Measurements from ENCODE around the gene RFK.
"Not testable (repeated sequence)": the region's sequence is repeated elsewhere in the genome, so short reads cannot be mapped to it uniquely, and the experiment has no call there.

Gene RFK

GRCh38 chr9:76372336-76372735, 21.9 kb downstream of the RFK start:
- DNase-seq (ENCODE audit: low read depth in 2 of 2, low spot score in 1 of 2), result no peak

- no peak for DNase-seq (ENCODE audit: low read depth in 2 of 2, low spot score in 1 of 2)
Measured at GRCh38 chr9:76371901-76372300, 22.3 kb downstream of the RFK start.

DNA sequence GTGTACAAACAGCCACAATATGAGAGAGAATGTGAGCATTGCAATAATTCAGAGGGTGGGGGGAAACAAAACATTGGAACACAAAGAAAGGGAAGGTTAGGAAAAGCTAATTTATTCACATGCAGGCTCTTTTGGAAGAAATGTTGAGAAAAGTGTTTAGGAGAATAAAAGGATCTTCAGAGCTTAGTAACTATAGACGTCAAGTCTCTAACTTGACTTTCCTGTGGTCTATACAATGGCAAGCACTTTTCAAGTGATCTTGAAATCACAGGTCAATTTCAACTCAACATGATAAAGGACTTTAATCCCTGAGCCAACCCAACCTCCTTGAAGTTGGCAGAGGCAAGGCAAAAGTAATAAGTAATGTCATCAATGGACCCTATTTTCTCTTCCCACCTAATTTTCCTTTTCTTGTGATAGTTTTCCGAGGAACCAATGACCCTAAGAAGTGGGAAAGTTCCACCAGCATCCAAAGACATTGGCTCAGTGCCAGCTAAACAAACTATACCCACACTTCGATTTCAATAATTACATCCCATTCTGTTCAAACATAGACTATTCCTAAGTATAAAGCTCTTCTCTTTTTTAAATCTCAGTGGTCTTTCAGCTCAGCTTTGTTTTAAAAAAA, 23.7 kb downstream of the RFK start:
- no peak for DNase-seq (ENCODE audit: low read depth in 2 of 2, low spot score in 1 of 2)

DNA sequence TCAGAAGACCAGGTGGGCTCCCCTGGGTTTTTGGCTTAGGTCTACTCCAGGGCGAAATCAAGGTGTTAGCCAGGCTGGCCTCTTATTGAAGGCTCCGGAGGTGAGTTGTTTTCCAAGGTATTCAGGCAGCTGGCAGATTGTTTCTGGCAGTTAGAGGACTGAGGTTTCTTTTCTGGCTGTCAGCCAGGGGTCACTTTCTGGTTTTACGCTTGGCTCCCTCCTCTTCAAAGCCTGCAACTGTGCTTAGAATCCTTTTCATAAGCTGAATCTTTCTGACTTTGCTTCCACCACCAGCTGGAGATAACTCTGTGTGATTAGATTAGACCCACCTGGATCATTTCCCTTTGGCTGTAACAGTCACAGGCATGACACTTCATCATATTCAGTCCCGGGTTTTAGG, 24.6 kb downstream of the RFK start:
- DNase-seq (ENCODE audit: low read depth in 2 of 2, low spot score in 1 of 2), result no peak

DNA sequence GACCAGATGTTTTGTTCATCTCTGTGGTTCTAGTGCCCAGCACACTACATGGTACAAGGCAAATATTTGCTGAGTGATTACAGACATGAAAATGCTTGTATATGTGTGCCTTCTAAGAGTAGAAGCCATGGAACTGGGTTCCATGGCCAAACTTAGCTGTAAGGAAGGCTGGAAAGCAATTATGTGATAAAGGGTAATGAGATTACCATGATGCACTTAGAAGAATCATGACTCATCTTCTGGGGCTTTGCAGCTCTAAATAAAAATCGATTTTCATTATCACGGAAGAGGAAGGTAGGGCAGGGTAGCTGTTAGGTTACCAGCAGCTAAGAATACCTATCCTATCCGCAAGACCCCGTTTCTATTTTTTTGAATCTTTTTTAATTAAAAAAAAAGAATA, 28.0 kb downstream of the RFK start:
- DNase-seq (ENCODE audit: low read depth in 2 of 2, low spot score in 1 of 2), result no peak

DNA sequence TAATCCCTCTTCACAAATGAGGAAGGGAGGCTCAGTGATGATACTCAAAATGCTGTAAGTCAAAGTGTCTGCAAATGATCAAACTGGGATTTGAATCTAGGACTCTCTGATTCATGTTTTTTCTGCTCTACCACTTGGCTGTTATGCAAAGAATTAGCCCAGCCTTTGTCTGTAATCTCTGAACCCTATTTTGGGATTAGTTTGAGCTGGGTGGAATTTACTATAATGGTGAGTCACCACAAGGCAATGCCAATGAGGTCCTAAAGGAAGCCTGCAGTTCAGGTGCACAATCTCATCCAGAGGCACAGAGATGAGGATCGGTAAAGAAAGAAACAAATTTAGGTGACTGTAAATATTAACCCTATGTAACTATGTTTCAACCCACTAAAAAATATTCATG, 29.2 kb downstream of the RFK start:
- DNase-seq (ENCODE audit: low read depth in 2 of 2, low spot score in 1 of 2), result no peak

DNA sequence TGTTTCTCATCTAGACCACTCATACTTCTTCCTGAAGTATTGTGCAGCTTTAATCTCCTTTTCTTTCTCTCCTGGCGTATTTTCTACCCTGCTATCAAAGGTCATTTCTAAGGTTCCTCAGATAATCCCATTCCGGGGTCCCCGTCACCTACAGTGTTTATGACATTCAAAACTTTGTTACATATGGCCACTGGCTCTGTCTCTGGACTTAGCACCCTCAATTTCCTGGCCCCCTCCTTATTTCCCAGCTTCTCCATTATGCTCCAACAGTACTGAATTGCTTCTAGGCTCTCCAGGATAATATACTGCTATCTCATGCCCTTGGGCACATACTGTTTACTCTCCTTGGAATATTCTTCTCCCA, 31.2 kb downstream of the RFK start:
- no peak for DNase-seq (ENCODE audit: low read depth in 2 of 2, low spot score in 1 of 2)

- not testable (repeated sequence) for DNase-seq (ENCODE audit: low read depth in 2 of 2, low spot score in 1 of 2)
Measured at GRCh38 chr9:76362332-76363031, 31.7 kb downstream of the RFK start.

DNA sequence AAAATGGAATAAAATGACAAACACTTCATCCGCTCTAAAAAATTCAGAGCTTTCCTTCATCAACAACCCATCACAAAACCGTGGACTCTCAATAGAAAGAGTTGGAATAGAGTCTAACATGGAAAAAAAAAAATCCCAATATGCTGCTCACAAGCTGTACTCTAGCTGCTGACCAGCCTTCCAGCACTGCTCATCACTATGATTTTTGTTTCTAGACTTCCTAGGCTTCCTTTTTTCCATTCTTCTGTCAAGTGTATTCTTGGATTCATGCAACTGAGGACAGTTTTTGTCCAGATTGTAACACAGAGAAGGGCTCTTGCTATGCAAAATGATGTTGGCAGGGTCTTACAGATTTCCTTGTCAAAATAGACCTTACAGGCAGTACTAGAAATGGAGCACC, 34.5 kb downstream of the RFK start:
- DNase-seq (ENCODE audit: low read depth in 2 of 2, low spot score in 1 of 2), result no peak

GRCh38 chr9:76359365-76359764, 34.9 kb downstream of the RFK start:
- no peak for DNase-seq (ENCODE audit: low read depth in 2 of 2, low spot score in 1 of 2)

DNA sequence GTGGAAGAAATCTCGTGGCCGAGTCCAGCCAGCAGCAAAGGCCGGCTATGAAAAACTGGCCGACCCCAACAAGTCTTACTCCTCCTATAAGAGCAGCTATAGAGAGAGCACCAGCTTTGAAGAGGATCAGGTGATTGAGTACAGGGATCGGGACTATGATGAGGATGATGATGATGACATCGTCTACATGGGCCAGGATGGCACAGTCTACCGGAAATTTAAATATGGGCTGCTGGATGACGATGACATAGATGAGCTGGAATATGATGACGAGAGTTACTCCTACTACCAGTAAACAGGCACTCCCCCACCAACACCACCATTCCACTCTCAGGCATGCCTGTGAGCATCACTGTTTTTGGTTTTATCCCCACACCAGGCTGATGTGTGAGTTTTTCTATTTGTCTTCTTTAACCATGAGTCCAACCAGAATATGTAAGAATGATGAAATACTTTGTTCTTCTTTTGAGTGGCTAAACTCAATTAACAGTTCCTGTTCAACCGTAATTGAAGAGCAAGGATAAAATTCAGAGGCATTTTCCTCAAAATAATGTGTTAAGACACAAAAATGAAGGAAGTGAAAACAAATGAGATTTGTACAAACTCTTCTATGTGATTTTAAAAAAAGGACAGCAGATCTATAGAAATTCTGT, 35.5 kb downstream of the RFK start:
- DNase-seq (ENCODE audit: low read depth in 2 of 2, low spot score in 1 of 2), result no peak

DNA sequence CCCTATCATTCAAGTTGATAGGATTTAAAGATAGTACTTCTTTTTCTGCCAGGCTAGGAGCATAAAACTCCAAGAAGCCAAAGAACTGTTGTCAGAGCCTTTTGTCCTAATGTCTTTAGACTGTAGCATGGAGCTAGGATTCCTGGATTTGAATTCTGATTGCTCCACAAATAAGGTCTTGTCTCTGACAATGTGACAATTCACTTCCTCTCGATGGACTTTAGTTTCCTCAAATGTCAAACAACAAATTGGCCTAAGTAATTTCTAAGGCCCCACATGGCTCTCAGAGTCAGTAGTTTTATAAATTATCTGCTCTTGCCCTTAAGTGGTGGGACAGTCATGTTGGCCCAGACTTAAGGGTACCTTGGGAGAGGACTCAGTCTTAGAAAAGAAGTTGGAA, 36.7 kb downstream of the RFK start:
- no peak for DNase-seq (ENCODE audit: low read depth in 2 of 2, low spot score in 1 of 2)

DNA sequence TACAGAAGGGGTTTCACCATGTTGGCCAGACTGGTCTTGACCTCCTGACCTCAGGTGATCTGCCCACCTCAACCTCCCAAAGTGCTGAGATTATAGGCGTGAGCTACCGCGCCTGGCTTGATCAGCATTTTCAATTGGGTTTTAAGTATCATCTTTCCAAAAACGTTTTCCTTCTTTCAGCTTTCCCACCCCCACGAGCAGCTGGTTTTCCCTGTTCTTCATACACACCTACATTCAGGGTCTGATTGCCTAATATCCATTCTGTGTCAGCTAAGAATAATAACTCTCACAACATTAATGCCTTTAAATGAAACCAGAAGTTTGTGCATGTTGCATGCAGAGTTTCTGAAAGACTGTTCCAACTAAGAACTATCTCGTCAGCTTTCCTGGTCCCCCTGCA, 38.3 kb downstream of the RFK start:
- DNase-seq (ENCODE audit: low read depth in 2 of 2, low spot score in 1 of 2), result no peak

GRCh38 chr9:76354221-76354620, 40.0 kb downstream of the RFK start:
- no peak for DNase-seq (ENCODE audit: low read depth in 2 of 2, low spot score in 1 of 2)

DNA sequence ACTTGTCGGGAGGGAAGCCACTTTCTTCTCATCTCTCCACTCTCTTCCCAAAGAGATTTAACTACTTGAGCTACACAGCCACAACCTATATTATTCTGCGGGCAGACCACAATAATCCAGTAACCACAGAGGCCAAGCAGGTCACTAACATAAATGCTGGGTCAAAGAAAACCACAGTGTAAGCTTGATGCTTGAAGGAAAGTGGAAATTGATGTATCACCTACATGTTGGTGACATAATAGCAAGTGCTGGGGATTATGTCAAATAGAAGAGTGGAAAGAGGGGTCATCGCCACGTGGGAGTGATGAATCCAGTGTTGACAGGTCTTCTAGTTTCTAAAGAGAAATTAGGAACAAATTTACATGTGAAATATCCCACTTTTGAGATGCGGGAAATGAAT, 40.9 kb downstream of the RFK start:
- DNase-seq (ENCODE audit: low read depth in 2 of 2, low spot score in 1 of 2), result no peak

DNA sequence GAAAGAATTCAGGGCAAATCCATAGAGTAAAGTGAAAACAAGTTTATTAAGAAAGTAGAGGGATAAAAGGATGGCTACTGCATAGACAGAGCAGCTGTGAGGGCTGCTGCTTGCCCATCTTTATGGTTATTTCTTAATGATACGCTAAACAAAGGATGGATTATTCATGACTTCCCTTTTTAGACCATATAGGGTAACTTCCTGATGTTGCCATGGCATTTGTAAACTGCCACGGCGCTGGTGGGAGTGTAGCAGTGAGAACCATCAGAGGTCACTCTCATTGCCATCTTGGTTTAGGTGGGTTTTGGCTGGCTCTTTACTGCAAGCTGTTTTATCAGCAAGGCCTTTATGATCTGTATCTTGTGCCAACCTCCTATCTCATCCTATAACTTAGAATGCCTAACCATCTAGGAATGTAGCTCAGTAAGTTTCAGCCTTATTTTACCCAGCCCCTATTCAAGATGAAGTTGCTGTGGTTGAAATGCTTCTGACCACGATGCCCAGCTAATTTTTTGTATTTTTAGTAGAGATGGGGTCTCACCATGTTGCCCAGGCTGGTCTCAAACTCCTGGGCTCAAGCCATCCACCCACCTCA, 42.1 kb downstream of the RFK start:
- no peak for DNase-seq (ENCODE audit: low read depth in 2 of 2, low spot score in 1 of 2)

DNA sequence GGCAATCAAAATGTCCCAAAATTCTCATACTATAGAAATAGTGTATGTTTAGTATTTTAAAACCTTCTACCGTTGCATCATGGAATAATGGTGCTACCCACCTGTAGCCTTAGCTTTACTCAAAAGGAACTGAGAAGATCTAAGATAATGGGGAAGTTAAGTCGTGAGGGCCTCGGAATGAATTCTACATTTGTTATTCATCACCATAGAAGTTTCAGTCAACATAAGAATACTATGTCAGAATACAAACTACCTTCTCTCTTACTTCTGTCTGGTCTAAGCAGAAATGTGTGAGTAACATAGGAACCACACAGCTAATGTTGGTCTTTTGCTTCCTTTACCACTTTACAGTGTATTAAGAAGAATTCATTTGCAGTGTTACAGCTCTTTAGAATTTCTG, 43.2 kb downstream of the RFK start:
- DNase-seq (ENCODE audit: low read depth in 2 of 2, low spot score in 1 of 2), result no peak

DNA sequence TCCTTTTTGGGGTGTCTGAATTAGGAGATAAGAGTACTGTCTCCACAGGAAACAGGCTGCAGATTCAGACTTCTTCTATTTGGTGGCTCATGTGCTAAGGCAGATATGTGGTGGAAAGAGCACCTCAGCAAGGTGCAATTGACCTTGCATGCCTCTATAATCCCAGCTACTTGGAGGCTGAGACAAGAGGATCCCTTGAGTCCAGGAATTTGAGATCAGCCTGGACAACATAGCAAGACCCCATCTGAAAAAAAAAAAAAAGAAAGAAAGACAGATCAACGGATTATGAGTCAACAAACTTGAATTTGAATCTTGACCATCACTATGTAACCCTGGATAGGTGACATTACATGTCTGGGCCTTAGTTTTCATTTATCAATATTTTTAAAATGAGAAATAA, 44.4 kb downstream of the RFK start:
- no peak for DNase-seq (ENCODE audit: low read depth in 2 of 2, low spot score in 1 of 2)

DNA sequence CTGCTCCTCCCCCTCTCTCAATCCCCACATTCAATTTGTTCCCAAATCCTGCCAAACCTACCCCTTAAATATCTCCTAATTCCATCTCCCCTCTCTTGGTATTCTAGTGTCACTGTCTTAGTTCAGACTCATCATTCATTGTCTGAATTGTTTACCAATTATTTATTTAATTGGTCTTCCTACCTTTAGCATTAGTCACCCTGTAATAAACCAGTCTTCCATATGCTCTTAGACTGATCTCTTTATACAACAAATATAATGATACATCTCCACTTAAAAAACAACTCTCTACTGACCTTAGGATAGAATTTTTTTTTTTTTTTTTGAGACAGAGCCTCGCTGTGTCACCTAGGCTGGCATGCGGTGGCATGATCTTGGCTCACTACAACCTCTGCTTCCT, 51.4 kb downstream of the RFK start:
- no peak for DNase-seq (ENCODE audit: low read depth in 2 of 2, low spot score in 1 of 2)

DNA sequence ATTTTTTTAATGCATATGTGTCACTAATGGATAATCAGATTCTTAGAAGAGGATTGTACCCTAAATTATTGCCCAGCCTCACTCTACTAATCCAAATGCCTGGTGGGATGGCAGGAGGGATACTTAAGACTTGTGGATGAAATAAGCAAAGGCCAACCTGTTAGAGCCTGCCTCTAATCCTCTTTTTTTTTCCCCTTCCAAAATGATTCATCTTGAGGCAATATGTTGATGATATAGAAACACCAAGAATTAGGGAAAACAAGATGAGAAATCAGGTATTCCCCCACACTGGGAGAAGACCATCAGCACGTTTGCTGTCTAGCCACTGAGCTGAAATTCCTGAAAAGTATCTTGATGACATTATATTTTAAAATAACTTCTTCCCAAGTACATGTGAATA, 52.0 kb downstream of the RFK start:
- DNase-seq (ENCODE audit: low read depth in 2 of 2, low spot score in 1 of 2), result no peak

DNA sequence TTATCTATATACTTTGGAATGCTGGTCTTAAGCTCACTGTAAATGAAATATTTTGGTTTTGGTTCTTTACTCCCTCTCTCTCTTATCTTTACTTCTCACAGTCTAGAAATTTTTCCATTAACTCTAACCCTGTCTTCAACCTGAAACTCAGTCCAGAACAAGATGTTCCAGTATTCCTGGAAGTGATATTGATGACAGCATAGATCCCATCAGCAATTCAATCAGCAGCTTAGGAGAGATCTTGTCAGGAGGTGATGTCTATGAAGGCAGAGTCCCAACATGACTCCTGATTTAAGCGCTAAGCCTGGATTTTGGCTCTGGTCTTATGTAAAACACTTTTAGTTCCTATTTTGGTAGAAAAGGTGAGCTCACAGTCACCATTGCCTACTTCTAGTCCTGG, 52.6 kb downstream of the RFK start:
- no peak for DNase-seq (ENCODE audit: low read depth in 2 of 2, low spot score in 1 of 2)

DNA sequence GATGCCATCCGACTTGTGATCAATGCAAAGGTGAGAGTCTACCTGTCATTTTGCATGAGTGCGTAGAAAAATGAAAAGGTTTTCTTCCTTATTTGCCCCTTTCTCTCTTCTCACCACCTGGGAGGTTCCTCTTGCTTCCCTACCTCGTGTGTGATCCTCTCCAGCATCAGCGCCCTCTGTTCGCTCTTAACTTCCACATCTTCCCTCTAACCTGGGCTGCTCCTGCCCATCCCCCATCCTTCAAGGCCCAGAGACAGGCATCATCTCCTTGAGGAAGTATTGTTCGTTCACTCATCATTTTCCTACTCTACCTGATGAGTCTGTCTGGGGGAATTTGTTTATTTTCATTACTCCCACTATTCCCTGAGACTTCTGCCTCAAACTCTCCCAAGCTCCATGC, 55.8 kb downstream of the RFK start:
- DNase-seq (ENCODE audit: low read depth in 2 of 2, low spot score in 1 of 2), result no peak
